HepG2 (cell line): Measurements from ENCODE around the gene COLEC12.

Source experiments
- FOXP1 ChIP-seq, 2 experiments: fragments of 450-650 bp in 1 of 2; IDR thresholded peaks; 2 replicates each; pipeline ENCODE4 v1.6.1; 2017 to 2018; ENCODE audit warnings: antibody characterized with exemption in 1 of 2
- ZNF333 ChIP-seq: sonication (generic); formaldehyde crosslinking; IDR thresholded peaks from 2 replicates; pipeline ENCODE4 v1.4.0; 2020; ENCODE audit warnings: mild to moderate bottlenecking, missing genetic modification reagents, borderline replicate concordance

- no peak for TF ChIP-seq FOXP1 (IDR thresholded peaks at IDR 0.05)
- no peak for TF ChIP-seq FOXP1 (CRISPR knock-in tag; IDR thresholded peaks at IDR 0.05)
- no peak for TF ChIP-seq ZNF333 (CRISPR knock-in tag)
These were observed 26.2 kb upstream of the COLEC12 start for GRCh38 chr18:526681-527080.
